GM23248 (cell line): ENCODE measurements around the gene GDNF. TPM values are rescaled to one million over a fixed set of nuclear protein-coding genes. Genes with fewer than 3 reads are reported as not detected.
A peak's percentile ranks its signal among the peaks of the same experiment; 100 is the strongest.

Source experiments
- DNase-seq: peaks from one replicate; pipeline ENCODE4 v3.0.0-alpha.2; 2015
- H2AFZ ChIP-seq: fragments of 200-600 bp; sonication (generic); 2 replicates; pipeline ENCODE4 v1.6.1; 2016; ENCODE audit warnings: antibody characterized with exemption
- H3F3A ChIP-seq: fragments of 200-600 bp; sonication (generic); 2 replicates; pipeline ENCODE4 v1.6.1; 2016; ENCODE audit warnings: mild to moderate bottlenecking, antibody characterized with exemption, mixed run types; ENCODE audit not compliant: insufficient read depth
- H3K27ac ChIP-seq: fragments of 200-600 bp; sonication (generic); 2 replicates; pipeline ENCODE4 v1.5.1; 2016; ENCODE audit warnings: mild to moderate bottlenecking
- H3K27me3 ChIP-seq: fragments of 200-600 bp; sonication (generic); replicated peaks from 2 replicates; pipeline ENCODE4 v1.6.1; 2016; ENCODE audit warnings: mild to moderate bottlenecking; ENCODE audit not compliant: insufficient read depth
- H3K36me3 ChIP-seq: fragments of 200-600 bp; sonication (generic); 2 replicates; pipeline ENCODE4 v1.6.1; 2016; ENCODE audit warnings: low read depth, mild to moderate bottlenecking
- H3K4me1 ChIP-seq: fragments of 200-600 bp; sonication (generic); 2 replicates; pipeline ENCODE4 v1.6.1; 2016; ENCODE audit warnings: mild to moderate bottlenecking; ENCODE audit not compliant: insufficient read depth
- H3K4me2 ChIP-seq: fragments of 200-600 bp; sonication (generic); one replicate; pipeline ENCODE4 v1.6.1; 2016; ENCODE audit warnings: mild to moderate bottlenecking; ENCODE audit not compliant: unreplicated experiment
- H3K4me3 ChIP-seq: fragments of 200-600 bp; sonication (generic); 2 replicates; pipeline ENCODE4 v1.5.1; 2016; ENCODE audit warnings: mild to moderate bottlenecking
- H3K79me2 ChIP-seq: fragments of 200-600 bp; sonication (generic); 2 replicates; pipeline ENCODE4 v1.6.1; 2016; ENCODE audit warnings: mild to moderate bottlenecking; ENCODE audit not compliant: insufficient read depth
- H3K9ac ChIP-seq: fragments of 200-600 bp; sonication (generic); 2 replicates; pipeline ENCODE4 v1.6.1; 2016; ENCODE audit warnings: mild to moderate bottlenecking
- H3K9me2 ChIP-seq: fragments of 200-600 bp; sonication (generic); 2 replicates; pipeline ENCODE4 v1.6.1; 2016; ENCODE audit warnings: mixed run types, mild to moderate bottlenecking, moderate library complexity; ENCODE audit not compliant: insufficient read depth
- H3K9me3 ChIP-seq: fragments of 200-600 bp; sonication (generic); one replicate; pipeline ENCODE4 v1.6.1; 2017; ENCODE audit warnings: low read depth
- H4K20me1 ChIP-seq: fragments of 200-600 bp; sonication (generic); 2 replicates; pipeline ENCODE4 v1.6.0; 2016; ENCODE audit not compliant: insufficient read depth
- EZH2 ChIP-seq: fragments of 200-600 bp; sonication (generic); IDR thresholded peaks from 2 replicates; pipeline ENCODE4 v1.6.1; 2018; ENCODE audit warnings: antibody characterized with exemption, mild to moderate bottlenecking; ENCODE audit not compliant: insufficient read depth, poor library complexity, severe bottlenecking
- EZH2phosphoT487 ChIP-seq: fragments of 200-600 bp; sonication (generic); IDR thresholded peaks from 2 replicates; pipeline ENCODE4 v1.6.1; 2018; ENCODE audit warnings: antibody characterized with exemption, moderate library complexity, mild to moderate bottlenecking, low read depth; ENCODE audit not compliant: insufficient read depth
- WGBS, 2 experiments: methylation state at CpG; one replicate each; pipeline ENCODE4 v1.1.6; 2015 to 2017; ENCODE audit warnings: low lambda C conversion rate in 2 of 2, low coverage in 1 of 2; ENCODE audit errors: missing lambda C conversion rate in 2 of 2; 5-methylcytosine and 5-hydroxymethylcytosine counted together
- in situ Hi-C: fragments of 300-500 bp; cut with MboI; formaldehyde crosslinking; loops from 2 replicates; pipeline ENCODE4 v1.15.0; 2020
- polyA plus RNA-seq: library from polyadenylated mRNA; unstranded; fragments of >200 nt; fragmentation: Nextera tagmentation; extraction: Ambion mirVana; gene quantifications from 2 replicates; pipeline ENCODE4 v1.2.1, GENCODE V29; 2016
- total RNA-seq: library from RNA; depleted of rRNA; stranded (reverse); fragments of >200 nt; shearing (Covaris generic); gene quantifications from 2 replicates; pipeline ENCODE4 v1.2.3, GENCODE V29; 2014

The GDNF gene
- total and polyA plus RNA-seq, 2 experiments from 2014 or later, result 1.7 to 2.9 TPM

GRCh38 chr5:37836592-37837413 lies 3.0 kb downstream of the GDNF start:
- H3K79me2 ChIP-seq, result peaks cover 82% of the 10 kb centered on the region
- no peaks in the 10 kb centered on the region for H3K9me3 ChIP-seq
- H3K4me1 ChIP-seq, result peaks cover 18% of the 10 kb centered on the region
- peak overlapping the region; percentile 91 for H3K4me2 ChIP-seq
- H3K36me3 ChIP-seq, result peaks cover 2% of the 10 kb centered on the region; the same call in 1 of the 2 replicates
- peak overlapping the region; percentile 76 for H2AFZ ChIP-seq
- WGBS, 2 experiments, result 2 to 3% methylated on average over 63 to 65 of the region's 65 CpGs
- peak; percentile 80 for DNase-seq
- TF ChIP-seq EZH2 (no peak), EZH2phosphoT487 (no peak)
- no peaks in the 10 kb centered on the region for H3K27me3 ChIP-seq
- H3K9ac ChIP-seq, result peak overlapping the region; percentile 90
- peaks cover 40% of the 10 kb centered on the region for H3F3A ChIP-seq
- H3K27ac ChIP-seq, result peak overlapping the region; percentile 79
- peak overlapping the region; percentile 90 for H3K4me3 ChIP-seq
- no peaks in the 10 kb centered on the region for H4K20me1 ChIP-seq
- no peaks in the 10 kb centered on the region for H3K9me2 ChIP-seq
- in situ Hi-C loops, result no loop called here

GRCh38 chr5:37836235-37836591 lies 3.6 kb downstream of the GDNF start:
- no peaks in the 10 kb centered on the region for H3K9me2 ChIP-seq
- H3K9me3 ChIP-seq, result no peaks in the 10 kb centered on the region
- H3K79me2 ChIP-seq, result peaks cover 87% of the 10 kb centered on the region
- no peaks in the 10 kb centered on the region for H4K20me1 ChIP-seq
- H3F3A ChIP-seq, result peaks cover 37% of the 10 kb centered on the region
- in situ Hi-C loops, result no loop called here
- peak overlapping the region; percentile 90 for H3K4me3 ChIP-seq
- no peak for DNase-seq
- H3K27me3 ChIP-seq, result no peaks in the 10 kb centered on the region
- H3K4me1 ChIP-seq, result peaks cover 21% of the 10 kb centered on the region
- H3K27ac ChIP-seq, result peak overlapping the region; percentile 79
- H2AFZ ChIP-seq, result peak overlapping the region; percentile 76
- peaks cover 7% of the 10 kb centered on the region; the same call in 1 of the 2 replicates for H3K36me3 ChIP-seq
- peak overlapping the region; percentile 90 for H3K9ac ChIP-seq
- peak overlapping the region; percentile 91 for H3K4me2 ChIP-seq
- WGBS, 2 experiments, result 54 to 62% methylated on average over 16 of the region's 16 CpGs
- TF ChIP-seq EZH2 (no peak), EZH2phosphoT487 (no peak)

- H3K27ac ChIP-seq, result no peak overlapping the region
- H3K4me3 ChIP-seq, result no peak overlapping the region
- H3F3A ChIP-seq, result peaks cover 30% of the 10 kb centered on the region
- no peak for DNase-seq
- no peak overlapping the region for H2AFZ ChIP-seq
- H3K9ac ChIP-seq, result no peak overlapping the region
- no peaks in the 10 kb centered on the region for H3K9me2 ChIP-seq
- TF ChIP-seq EZH2phosphoT487 (no peak), EZH2 (no peak)
- H3K36me3 ChIP-seq, result peaks cover 14% of the 10 kb centered on the region; the same call in 1 of the 2 replicates
- H3K79me2 ChIP-seq, result peaks cover 87% of the 10 kb centered on the region
- H3K4me2 ChIP-seq, result no peak overlapping the region
- WGBS, 2 experiments, result 93 to 95% methylated on average over 19 of the region's 19 CpGs
- no peaks in the 10 kb centered on the region for H4K20me1 ChIP-seq
- H3K27me3 ChIP-seq, result no peaks in the 10 kb centered on the region
- in situ Hi-C loops, result no loop called here
- peaks cover 14% of the 10 kb centered on the region; the same call in 1 of the 2 replicates for H3K4me1 ChIP-seq
- no peaks in the 10 kb centered on the region for H3K9me3 ChIP-seq
Observed at GRCh38 chr5:37835380-37835973, 4.4 kb downstream of the GDNF start.

GRCh38 chr5:37834542-37835379 lies 5.1 kb downstream of the GDNF start:
- Histone ChIP-seq H3K9ac (no peak overlapping the region), H3K4me2 (no peak overlapping the region), H3K9me3 (no peaks in the 10 kb centered on the region), H3K4me3 (no peak overlapping the region), H3K9me2 (no peaks in the 10 kb centered on the region), H3K36me3 (peaks cover 14% of the 10 kb centered on the region; the same call in 1 of the 2 replicates), H4K20me1 (no peaks in the 10 kb centered on the region), H3K79me2 (peaks cover 94% of the 10 kb centered on the region), H3K27me3 (no peaks in the 10 kb centered on the region), H3K27ac (no peak overlapping the region), H2AFZ (no peak overlapping the region), H3K4me1 (peaks cover 14% of the 10 kb centered on the region; the same call in 1 of the 2 replicates), H3F3A (peaks cover 30% of the 10 kb centered on the region)
- no peak for TF ChIP-seq EZH2
- no peak for TF ChIP-seq EZH2phosphoT487
- 90 to 93% methylated on average over 37 to 64 of the region's 64 CpGs for WGBS, 2 experiments
- DNase-seq, result no peak
- in situ Hi-C loops, result no loop called here
